ENCODE data around the gene FOLR2.

DNA sequence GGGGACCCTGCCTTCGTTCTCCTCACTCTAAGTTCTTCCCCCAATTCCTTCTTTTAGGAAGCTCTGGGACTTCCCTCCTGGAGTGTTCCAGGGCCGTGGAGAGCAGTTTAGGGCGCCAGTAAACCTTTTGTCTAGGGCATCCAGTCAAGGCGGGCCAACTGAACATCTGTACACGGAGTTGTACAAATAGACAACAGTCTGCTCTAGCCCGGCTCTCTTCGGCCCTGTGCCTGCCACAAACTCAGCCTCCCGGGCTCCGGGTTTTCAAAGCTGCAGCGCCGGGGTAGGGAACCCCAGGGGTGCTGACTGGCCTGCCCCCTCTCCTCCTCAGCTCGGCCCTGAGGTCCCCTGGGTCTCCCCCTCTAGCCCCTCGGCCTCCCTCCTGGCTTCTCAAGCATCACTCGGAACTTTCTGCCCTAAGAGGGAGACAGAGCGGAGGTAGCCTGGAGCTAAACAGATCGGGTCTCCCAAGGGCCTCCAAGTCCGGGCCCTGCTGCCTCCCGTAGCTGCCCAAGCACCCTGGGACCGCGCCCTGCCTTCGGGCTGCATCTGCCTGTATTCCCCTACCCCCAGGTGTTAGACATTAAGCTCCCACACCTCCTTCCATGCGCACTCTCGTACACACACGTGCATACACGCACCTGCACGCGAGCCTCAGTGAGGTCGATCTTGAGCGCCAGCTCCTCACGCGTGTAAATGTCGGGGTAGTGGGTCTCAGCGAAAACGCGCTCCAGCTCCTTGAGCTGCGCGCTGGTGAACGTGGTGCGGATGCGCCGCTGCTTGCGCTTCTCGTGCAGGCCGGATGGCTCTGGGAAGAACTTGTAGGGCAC is 24.1 kb downstream of the FOLR2 start:
- TF ChIP-seq, protein P1, sequence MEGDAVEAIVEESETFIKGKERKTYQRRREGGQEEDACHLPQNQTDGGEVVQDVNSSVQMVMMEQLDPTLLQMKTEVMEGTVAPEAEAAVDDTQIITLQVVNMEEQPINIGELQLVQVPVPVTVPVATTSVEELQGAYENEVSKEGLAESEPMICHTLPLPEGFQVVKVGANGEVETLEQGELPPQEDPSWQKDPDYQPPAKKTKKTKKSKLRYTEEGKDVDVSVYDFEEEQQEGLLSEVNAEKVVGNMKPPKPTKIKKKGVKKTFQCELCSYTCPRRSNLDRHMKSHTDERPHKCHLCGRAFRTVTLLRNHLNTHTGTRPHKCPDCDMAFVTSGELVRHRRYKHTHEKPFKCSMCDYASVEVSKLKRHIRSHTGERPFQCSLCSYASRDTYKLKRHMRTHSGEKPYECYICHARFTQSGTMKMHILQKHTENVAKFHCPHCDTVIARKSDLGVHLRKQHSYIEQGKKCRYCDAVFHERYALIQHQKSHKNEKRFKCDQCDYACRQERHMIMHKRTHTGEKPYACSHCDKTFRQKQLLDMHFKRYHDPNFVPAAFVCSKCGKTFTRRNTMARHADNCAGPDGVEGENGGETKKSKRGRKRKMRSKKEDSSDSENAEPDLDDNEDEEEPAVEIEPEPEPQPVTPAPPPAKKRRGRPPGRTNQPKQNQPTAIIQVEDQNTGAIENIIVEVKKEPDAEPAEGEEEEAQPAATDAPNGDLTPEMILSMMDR (IDR thresholded peaks at IDR 0.05) = no peak
- TF ChIP-seq POLR2A (IDR thresholded peaks at IDR 0.05) = no peak

All from right lobe of liver (tissue), 4 donors.